GM23338 (cell line): ENCODE measurements around the gene ATG2B.

Experiments used
- EZH2 ChIP-seq: fragments of 200-600 bp; sonication (generic); IDR thresholded peaks from one replicate; pipeline ENCODE4 v1.8.0; 2017; ENCODE audit warnings: antibody characterized with exemption, mild to moderate bottlenecking, low read depth; ENCODE audit not compliant: unreplicated experiment
- EZH2phosphoT487 ChIP-seq: fragments of 200-600 bp; sonication (generic); IDR thresholded peaks from one replicate; pipeline ENCODE4 v1.8.1; 2018; ENCODE audit warnings: antibody characterized with exemption; ENCODE audit not compliant: unreplicated experiment
- NANOG ChIP-seq: IDR thresholded peaks from 2 replicates; pipeline ENCODE4 v1.6.1; 2016; ENCODE audit warnings: antibody characterized with exemption, borderline replicate concordance
- TF ChIP-seq, protein P1 (sequence below), 2 experiments: fragments of 200-600 bp in 1 of 2; sonication (generic) in 1 of 2; conservative IDR thresholded peaks; 2 replicates each; pipeline versions ENCODE4 v1.5.1 to v1.6.1; 2016 to 2017; ENCODE audit warnings: antibody characterized with exemption in 2 of 2, low read depth in 2 of 2, mild to moderate bottlenecking in 2 of 2, moderate library complexity in 1 of 2
- TF ChIP-seq, protein P2 (sequence below): IDR thresholded peaks from one replicate; pipeline ENCODE4 v1.6.1; 2018; ENCODE audit warnings: antibody characterized with exemption; ENCODE audit not compliant: unreplicated experiment

DNA sequence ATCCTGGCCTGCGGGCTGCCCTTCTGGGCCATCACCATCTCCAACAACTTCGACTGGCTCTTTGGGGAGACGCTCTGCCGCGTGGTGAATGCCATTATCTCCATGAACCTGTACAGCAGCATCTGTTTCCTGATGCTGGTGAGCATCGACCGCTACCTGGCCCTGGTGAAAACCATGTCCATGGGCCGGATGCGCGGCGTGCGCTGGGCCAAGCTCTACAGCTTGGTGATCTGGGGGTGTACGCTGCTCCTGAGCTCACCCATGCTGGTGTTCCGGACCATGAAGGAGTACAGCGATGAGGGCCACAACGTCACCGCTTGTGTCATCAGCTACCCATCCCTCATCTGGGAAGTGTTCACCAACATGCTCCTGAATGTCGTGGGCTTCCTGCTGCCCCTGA, 122.5 kb downstream of the ATG2B start:
- TF ChIP-seq, protein P1, sequence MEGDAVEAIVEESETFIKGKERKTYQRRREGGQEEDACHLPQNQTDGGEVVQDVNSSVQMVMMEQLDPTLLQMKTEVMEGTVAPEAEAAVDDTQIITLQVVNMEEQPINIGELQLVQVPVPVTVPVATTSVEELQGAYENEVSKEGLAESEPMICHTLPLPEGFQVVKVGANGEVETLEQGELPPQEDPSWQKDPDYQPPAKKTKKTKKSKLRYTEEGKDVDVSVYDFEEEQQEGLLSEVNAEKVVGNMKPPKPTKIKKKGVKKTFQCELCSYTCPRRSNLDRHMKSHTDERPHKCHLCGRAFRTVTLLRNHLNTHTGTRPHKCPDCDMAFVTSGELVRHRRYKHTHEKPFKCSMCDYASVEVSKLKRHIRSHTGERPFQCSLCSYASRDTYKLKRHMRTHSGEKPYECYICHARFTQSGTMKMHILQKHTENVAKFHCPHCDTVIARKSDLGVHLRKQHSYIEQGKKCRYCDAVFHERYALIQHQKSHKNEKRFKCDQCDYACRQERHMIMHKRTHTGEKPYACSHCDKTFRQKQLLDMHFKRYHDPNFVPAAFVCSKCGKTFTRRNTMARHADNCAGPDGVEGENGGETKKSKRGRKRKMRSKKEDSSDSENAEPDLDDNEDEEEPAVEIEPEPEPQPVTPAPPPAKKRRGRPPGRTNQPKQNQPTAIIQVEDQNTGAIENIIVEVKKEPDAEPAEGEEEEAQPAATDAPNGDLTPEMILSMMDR (conservative IDR thresholded peaks at IDR 0.05; ENCODE audit: low read depth in 2 of 2), result no peak
- TF ChIP-seq EZH2 (no peak), EZH2phosphoT487 (no peak), NANOG (no peak)
- TF ChIP-seq, protein P2, sequence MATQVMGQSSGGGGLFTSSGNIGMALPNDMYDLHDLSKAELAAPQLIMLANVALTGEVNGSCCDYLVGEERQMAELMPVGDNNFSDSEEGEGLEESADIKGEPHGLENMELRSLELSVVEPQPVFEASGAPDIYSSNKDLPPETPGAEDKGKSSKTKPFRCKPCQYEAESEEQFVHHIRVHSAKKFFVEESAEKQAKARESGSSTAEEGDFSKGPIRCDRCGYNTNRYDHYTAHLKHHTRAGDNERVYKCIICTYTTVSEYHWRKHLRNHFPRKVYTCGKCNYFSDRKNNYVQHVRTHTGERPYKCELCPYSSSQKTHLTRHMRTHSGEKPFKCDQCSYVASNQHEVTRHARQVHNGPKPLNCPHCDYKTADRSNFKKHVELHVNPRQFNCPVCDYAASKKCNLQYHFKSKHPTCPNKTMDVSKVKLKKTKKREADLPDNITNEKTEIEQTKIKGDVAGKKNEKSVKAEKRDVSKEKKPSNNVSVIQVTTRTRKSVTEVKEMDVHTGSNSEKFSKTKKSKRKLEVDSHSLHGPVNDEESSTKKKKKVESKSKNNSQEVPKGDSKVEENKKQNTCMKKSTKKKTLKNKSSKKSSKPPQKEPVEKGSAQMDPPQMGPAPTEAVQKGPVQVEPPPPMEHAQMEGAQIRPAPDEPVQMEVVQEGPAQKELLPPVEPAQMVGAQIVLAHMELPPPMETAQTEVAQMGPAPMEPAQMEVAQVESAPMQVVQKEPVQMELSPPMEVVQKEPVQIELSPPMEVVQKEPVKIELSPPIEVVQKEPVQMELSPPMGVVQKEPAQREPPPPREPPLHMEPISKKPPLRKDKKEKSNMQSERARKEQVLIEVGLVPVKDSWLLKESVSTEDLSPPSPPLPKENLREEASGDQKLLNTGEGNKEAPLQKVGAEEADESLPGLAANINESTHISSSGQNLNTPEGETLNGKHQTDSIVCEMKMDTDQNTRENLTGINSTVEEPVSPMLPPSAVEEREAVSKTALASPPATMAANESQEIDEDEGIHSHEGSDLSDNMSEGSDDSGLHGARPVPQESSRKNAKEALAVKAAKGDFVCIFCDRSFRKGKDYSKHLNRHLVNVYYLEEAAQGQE, result no peak
